ENCODE results near the gene ZZZ3.
"Not testable (repeated sequence)": the region's sequence is repeated elsewhere in the genome, so short reads cannot be mapped to it uniquely, and the experiment has no call there.

The ZZZ3 gene

DNA sequence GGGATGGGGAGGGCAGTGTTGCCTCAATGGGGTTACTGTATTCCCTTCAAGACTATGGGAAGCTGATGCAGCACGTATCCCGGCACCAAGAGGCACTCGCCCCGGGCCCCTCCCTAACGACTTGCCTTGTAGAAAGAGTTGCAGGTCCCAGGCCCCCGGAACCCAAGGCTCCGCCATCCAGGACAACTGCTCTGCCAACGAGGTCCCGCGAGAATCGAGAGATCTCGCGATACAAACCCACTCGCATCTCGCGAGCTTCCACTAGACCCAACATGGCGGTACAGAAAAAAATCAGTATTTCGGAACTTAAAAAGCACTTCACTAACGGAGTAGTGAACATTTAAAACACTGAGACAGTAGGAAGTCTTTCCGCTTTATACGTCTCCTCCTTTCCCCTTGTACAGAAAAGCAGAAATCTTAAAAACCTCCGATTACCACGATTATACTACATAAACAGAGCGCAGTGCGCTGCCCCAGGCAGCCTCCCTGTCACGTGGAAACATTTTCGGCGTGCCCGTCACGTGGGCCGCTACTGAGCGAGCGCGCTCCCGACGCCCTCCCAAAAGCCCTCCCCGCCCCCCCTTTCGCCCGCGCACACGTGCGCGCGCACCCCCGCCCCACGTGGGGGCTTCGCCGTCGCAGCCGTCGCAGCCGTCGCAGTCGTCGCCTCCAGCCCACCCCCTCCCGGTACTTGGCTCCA lies at the start of gene ZZZ3:
TSS of gene ZZZ3 (minus strand) at position 199 of the 700 bp plus-strand sequence. CDS start 49,304 bp downstream, outside the sequence.
- peak; percentile 81 for DNase-seq

DNA sequence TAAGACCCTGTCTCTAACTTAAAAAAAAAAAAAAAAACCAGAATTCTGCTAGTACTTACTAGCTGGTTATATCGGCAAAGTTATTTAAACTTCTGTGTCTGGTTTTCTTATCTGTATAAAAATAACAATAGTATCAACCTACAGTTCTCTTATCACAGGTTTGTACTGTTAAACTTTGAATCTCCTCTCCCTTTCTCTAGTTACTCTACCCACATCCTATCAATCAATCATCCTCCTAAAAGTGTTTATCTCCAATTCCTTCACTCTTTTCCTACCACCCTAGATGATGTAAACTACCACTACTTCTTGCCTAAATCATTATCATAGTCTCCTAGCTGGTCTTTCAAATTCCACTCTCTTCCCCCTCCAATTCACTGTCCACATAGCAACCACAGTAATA lies 49.6 kb upstream of the ZZZ3 start:
- no peak for DNase-seq

DNA sequence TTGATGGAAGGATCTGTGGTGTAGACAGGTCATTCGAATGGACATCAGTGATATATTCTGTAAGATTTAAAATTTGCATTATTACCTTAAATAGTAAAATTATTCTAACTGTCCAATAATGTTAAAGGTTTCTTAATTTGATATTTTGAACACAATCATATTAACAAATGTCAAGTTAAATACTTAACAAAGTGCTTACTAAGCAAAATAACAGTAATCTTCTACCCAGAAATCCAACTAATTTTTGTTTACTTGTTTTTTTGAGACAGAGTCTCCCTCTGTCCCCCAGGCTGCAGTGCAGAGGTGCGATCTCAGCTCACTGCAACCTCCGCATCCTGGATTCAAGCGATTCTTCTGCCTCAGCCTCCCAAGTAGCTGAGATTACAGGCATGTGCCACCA lies 43.2 kb upstream of the ZZZ3 start:
- no peak for DNase-seq

DNA sequence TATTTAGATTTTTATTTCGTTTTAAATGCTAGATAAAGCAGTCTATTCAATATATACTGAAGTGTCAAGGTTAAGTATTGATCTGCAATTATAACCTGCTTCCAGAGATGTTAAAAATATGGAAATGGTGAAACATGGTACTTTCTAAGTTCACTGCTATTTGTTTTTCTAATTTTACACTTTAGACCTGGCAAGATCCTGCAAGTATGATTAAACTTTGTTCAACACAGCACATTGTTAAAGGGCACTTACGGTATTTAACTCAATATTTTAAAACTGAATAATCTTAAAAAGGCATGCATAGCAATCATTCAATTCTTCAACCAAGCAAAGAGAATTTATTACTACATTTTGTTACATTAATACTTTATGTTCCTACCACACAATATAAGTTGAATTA lies 35.7 kb upstream of the ZZZ3 start:
- DNase-seq = no peak

DNA sequence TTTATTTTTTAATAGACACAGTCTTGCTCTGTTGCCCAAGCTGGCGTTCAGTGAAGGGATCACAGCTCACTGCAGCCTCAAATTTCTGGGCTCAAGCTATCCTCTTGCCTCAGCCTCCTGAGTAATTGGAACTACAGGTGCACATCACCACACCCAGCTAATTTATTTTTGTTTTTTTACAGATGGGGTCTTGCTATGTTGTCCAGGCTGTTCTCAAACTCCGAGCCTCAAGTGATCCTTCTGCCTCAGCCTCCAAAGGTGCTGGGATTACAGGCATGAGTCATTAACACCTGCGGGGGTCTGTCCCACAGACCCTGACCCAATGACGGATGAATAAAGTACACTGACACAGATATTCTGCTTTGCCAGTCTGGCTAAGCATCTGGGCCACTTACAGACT lies 33.6 kb upstream of the ZZZ3 start:
- DNase-seq = no peak

DNA sequence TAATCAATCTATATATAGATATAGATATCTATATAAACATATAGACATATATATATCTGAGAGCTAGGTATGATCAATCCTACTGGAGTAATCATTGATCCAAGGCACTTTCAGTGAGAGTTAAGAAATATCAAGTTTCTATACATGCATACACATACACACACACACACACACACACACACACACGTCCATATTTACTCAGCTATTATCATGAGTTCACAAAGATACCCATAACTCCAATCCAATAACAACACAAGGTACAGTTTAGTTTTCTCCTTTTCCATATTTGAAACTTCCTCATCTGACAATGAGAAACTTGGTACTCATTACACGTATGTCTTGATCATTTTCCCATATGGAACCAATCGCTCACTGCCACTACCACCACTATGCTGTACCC lies 27.3 kb upstream of the ZZZ3 start:
- DNase-seq = no peak

DNA sequence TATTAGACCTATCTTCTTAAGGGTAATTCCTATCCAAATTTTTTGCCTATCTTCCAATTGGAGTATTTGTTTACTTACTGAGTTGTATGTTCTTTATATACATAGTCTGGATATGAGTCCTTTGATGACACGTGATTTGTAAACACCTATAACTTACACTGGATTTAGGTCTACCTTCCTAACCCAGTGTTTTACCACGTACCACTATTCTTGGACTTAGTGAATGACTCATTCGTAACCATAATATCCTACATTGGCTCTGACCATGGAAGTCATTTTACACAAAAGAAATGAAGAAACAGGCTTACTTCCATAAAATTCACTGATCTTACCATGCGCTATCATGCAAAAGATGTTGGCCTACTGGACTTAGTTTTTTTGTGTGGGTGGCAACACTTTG lies 23.9 kb upstream of the ZZZ3 start:
- no peak for DNase-seq

DNA sequence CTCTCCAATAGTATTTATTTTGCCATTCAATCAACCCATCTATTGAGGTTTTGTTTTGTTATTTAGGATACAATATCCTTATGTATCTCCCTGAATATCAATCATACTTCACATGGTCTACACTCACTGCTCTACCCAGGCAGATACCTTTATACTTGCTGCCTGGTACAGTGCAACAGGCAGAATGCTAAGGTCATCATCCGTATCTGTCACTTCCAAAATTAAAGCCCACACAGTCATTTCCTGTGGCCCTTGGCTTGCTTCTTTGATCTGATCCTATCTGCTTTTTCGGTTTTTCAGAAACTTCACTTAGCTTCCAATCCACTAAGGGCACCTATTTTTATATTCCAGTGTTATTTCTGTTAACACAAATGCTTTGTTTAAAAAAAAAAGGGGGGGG lies 22.3 kb upstream of the ZZZ3 start:
- no peak for DNase-seq

DNA sequence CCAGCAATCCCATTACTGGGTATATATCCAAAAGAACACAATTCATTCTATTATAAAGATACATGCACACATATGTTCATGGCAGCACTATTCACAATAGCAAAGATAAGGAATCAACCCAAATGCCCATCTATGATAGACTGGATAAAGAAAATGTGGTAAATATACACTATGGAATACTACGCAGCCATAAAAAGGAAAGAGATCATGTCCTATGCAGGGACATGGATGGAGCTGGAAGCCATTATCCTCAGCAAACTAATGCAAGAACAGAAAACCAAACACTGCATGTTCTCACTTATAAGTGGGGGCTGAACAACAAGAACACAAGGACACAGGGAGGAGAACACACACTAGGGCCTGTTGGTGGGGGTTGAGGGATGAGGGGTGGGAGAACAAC lies 17.2 kb upstream of the ZZZ3 start:
- DNase-seq = not testable (repeated sequence)

DNA sequence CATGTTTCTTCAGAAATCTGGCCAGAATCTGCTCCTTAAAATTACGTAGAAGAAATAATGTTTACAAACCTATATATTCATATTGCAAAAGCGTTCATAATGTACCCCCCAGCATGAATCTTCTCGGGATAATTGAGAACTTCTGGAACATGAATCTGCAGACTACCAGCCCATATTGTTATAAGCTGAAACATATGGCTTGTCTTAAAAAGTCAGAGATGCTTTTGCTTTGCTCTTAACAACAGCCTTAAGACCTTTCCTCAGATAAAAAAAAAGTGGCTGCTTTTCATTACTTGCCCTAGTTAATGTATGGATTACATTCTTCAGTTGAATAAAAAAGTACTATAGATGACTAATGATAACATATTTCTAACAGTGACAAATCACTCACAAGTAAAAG lies 15.0 kb upstream of the ZZZ3 start:
- no peak for DNase-seq

DNA sequence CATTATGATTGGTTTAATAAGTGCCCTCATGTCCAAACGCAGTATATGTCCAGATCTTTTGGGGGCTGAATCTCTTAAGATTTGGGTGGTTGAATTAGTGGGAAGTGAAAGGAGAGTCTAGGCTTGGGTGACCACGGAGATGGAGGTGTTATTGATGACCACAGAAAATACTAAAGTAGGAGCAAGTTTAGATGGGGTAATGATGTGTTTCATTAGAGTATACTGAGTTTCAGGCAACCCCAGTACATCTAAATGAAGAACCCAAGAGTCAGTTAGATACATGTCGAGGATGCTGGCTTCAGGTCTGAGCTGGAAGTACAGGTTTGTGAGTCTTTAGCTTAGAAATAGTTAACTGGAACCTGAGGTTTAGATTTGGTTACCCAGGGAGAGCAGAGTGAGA lies 6.5 kb upstream of the ZZZ3 start:
- no peak for DNase-seq

DNA sequence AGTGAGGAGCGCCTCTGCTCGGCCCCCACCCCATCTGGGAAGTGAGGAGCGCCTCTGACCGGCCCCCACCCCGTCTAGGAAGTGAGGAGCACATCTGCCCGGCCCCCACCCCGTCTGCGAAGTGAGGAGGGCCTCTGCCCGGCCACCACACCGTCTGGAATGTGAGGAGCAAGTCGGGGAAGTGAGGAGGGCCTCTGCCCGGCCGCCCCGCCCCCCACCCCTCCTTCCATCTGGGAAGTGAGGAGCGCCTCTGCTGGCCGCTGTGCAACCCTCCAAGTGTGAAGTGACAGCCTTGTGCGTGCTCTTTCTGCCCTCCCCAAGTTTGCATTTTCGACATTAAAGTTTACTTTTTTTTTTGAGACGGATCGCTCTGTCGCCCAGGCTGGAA lies 5.1 kb upstream of the ZZZ3 start:
- no peak for DNase-seq

DNA sequence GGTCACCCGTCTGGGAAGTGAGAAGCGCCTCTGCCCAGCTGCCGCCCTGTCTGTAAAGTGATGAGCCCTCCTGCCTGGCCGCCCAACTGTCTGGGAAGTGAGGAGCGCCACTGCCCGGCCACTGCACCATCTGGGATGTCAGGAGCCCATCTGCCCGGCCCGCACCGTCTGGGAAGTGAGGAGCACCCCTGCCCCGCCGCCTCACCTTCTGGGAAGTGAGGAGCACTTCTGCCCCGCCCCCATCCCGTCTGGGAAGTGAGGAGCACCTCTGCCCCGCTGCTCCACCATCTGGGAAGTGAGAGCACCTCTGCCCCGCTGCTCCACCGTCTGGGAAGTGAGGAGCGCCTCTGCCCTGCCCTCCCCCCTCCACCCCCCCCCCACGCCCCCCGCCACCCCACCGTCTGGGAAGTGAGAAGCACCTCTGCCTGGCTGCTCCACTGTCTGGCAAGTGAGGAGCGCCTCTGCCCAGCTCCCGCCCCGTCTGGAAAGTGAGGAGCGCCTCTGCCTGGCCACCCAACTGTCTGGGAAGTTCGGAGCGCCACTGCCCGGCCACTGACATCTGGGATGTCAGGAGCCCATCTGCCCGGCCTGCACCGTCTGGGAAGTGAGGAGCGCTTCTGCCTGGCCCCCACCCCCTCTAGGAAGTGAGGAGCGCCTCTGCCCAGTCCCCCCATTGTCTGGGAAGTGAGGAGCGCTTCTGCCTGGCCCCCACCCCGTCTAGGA lies 4.5 kb upstream of the ZZZ3 start:
- DNase-seq = no peak

DNA sequence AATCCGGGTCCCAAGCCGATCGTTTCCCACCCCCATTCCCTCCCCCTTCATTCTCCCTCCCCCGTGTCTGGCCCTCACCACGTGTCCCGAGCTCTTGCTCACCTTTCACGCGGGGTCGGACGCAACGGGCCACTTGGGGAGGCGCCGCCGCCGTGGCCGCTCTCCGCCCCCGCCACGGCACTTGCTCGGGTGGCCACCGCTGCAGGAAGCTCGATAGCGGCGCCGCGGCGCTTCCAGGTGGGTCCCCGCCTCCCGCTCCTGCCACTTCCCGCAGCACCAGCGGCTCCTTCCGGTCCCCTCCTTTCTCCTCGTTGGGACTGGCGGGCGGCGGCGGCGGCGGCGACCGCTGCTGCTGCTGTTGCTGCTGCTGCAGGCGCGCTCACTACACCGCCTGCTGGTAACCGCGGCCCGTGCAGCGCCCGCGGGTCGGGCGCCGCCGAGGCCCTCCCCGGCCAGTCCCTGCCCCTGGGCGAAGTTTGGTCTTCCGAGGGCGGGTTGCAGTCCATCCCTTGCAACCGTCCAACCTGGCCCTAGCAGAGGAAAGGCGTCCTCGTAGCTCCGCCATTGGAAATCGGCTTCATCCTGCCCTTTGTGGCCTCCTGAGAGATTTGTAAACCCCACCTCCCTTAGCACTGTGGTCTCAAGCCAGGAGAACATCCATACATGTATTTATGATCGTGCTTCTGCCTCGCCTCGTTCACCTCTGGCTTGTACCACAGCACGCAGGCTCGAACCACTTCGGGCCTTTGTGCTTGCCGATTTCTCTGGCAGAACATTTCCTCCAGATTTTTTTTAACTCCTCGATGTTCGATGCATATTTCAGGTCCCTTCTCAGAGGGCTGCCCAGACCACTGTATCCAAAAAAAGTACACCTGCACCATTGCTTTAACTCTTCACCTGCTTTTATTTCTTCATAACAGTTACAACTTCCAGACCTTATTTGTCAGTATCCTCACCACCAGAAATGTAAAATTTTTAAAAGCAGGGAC lies 996 bp upstream of the ZZZ3 start:
- DNase-seq = peak; percentile 89

DNA sequence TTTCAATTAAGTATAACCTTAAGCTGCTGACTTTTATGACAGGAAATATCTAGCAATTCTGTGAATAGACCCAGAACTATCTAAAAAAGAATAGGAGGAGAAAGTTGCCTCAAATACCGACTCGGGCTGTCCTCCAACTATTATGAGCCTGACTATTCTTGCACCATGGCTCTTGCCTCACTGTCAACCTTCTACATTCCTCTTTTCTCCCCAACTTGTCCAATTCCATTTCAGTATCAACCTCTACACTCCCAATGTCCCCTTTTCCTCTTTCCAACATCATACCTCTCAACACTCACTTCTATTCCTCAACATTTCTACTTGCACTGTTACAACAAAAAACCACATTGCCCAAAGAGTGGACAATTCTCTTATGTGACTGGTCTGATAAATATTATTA lies 2.3 kb downstream of the ZZZ3 start:
- DNase-seq = no peak

DNA sequence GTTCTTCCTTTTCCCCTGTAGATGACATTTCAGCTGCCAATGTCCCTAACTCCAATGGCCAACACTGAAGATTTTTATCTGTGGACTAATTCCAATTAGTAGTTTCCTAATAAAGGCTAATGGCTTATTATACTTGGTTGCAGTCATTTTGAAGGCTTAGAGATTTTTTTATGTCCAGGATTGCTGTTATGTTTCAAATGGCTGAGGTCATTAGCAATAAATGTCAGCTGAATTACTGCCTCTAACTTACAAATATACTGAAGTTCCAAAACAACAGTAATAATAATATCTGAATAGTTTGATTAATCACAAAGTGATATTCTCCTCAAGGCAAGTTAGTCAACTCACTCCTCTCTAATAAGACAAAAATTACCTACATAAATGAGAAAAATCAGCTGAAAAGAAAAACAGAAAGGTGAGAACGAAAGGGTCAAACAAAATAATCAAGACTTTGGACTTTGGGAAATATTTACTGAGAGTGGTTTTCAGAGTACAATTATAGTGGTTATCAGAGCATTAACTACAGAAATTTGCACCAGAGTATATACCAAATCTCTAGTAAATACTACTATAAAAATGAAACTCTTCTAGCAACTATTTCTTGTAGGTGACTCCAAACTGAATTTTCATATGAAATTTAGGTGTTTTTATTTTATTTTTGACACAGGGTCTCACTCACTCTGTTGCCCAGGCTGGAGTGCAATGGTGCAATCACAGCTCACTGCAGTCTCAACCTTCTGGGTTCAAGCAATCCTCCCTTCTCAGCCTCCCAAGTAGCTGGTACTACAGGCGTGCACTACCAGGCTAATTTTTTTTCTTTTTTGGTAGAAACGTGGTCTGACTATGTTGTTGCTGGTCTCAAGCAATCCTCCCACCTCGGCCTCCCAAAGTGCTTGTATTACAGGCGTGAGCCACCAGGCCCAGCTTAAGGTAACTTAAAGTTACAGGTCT lies 3.5 kb downstream of the ZZZ3 start:
- no peak for DNase-seq

DNA sequence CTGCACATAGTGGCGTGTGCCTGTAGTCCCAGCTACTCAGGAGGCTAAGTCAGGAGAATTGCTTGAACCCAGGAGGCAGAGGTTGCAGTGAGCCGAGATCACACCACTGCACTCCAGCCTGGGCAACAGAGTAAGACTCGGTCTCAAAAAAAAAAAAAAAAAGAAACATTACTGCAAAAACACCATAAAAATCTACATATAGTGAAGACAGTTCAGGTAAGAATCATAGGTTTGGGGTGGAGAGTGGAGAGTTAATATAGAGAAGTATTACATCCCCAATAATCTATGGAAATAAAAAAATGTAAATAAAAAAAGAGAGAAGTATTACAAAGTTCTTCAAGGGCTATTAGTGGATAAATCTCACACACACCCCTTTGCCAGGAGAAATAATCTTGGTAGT lies 7.7 kb downstream of the ZZZ3 start:
- not testable (repeated sequence) for DNase-seq

DNA sequence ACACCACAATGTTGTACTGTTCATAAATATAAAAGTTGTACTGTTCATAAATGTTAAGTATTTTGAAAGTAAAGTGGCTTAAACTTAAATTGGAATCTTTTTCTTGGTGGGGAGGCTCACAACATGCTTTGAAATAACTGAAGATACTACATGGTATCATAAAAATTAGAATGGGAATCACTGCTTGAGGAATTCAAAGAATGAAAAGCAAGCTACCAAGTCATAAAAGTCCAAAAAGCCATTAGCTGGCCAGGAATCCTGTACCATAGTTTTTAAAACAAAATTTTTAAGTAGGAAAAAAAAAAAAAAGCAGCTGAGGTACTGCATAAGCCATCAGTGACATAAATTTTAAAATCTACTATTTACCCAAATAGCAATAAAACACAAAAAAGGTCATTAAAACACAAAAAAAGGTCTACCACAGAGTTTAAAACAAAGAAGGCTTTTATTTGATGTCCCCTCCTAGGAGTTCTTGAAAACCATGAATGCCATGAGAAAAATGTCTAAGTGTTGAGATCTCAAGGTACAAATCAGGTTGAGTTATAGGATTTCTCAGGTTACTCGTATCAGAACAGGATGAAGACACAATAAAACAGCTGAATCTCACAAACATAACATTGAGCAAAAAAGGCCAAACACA lies 8.6 kb downstream of the ZZZ3 start:
- DNase-seq = no peak

DNA sequence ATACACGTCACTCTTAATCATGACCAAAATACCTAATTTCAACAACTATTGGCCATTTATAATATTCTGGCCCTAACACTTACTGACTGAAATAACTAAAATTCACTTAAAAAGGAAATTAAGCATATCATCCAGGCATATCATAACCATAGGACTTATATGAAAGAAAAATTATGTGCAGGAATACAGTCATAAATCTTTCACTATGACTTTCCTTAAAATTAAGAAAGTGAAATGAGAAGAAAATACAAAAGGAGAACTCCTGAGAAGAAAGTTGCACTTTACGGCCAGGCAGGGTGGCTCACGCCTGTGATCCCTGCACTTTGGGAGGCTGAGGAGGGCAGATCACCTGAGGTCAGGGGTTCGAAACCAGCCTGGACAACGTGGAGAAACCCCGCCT lies 9.4 kb downstream of the ZZZ3 start:
- no peak for DNase-seq

DNA sequence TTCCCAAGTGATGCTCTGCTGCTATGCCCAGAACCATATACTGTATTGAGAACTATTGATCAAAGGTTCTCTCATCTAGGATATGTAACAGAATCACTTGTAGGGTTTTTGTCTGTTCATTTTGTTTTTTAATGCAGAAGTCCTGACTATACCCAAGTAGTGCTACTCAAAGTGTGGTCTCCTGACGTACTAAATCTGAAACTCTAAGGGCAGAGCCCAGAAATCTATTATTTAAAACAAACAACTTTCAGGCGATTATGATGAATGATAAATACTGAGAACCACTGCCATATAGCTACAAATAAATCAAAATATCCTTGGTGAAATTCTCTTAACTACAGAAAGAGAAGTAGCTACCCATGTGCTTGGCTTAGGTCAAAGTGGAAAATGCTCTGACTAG lies 10.1 kb downstream of the ZZZ3 start:
- DNase-seq = no peak

DNA sequence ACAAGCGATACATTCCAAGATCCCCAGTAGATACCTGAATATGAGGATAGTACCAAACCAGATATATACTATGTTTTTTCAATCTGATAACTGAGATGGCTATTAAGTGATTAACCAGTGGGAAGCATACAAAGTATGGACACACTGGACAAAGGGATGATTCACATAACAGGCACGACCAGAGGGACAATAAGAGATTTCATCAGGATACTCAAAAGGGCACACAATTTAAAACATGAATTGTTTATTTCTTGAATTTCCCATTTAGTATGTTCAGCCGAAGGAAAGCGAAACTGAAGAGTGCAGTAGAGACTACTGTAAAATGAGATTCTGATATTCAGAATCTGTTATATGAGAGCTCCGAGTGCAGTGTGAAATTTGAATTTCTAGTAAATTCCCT lies 10.6 kb downstream of the ZZZ3 start:
- no peak for DNase-seq

DNA sequence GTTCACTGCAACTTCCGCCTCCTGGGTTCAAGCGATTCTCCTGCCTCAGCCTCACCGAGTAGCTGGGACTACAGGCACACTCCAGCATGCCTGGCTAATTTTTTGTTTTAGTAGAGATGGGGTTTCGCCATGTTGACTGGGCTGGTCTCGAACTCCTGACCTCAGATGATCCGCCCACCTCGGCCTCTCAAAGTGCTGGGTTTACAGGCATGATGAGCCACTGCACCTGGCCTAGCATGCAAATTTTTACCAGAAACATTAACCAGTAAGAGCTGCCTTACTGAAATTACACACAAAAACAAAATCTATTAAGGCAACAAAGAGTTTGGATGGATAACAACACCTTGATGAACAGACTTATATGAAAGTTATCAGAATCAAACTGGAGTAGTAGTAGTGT lies 12.1 kb downstream of the ZZZ3 start:
- no peak for DNase-seq
